Skeletal muscle tissue (tissue), 4 donors: Measurements from ENCODE around the gene MYO9B. TPM values are rescaled to one million over a fixed set of nuclear protein-coding genes. Genes with fewer than 3 reads are reported as not detected.

Experiments
- H3K27ac ChIP-seq: one replicate; pipeline ENCODE4 v1.7.0; 2013; ENCODE audit warnings: mild to moderate bottlenecking, low read depth, low read length, inconsistent platforms
- H3K27me3 ChIP-seq, 3 donors: one replicate each; pipeline ENCODE4 v1.7.0; 2013; ENCODE audit warnings: low read length in 3 of 3; ENCODE audit not compliant: control insufficient read depth in 3 of 3, insufficient read depth in 3 of 3
- H3K36me3 ChIP-seq, 3 donors: one replicate each; pipeline ENCODE4 v1.7.0; 2013; ENCODE audit warnings: low read length in 3 of 3; ENCODE audit not compliant: control insufficient read depth in 3 of 3, insufficient read depth in 3 of 3
- H3K4me1 ChIP-seq, 3 donors: one replicate each; pipeline ENCODE4 v1.7.0; 2013; ENCODE audit warnings: low read length in 3 of 3, mild to moderate bottlenecking in 3 of 3; ENCODE audit not compliant: control insufficient read depth in 3 of 3, insufficient read depth in 3 of 3
- H3K4me3 ChIP-seq, 3 donors: one replicate each; pipeline ENCODE4 v1.7.0; 2013; ENCODE audit warnings: low read length in 3 of 3
- H3K9ac ChIP-seq, 3 donors: one replicate each; pipeline ENCODE4 v1.7.0; 2013; ENCODE audit warnings: low read length in 3 of 3, mild to moderate bottlenecking in 3 of 3, moderate library complexity in 2 of 3, low read depth in 1 of 3
- H3K9me3 ChIP-seq, 3 donors: one replicate each; pipeline ENCODE4 v1.7.0; 2013; ENCODE audit warnings: low read length in 3 of 3; ENCODE audit not compliant: control insufficient read depth in 3 of 3
- total RNA-seq: library from RNA; depleted of rRNA; stranded (reverse); fragments of >200 nt; gene quantifications from one replicate; pipeline ENCODE4 v1.2.3, GENCODE V29; 2014
- donor health status: Osteomylitis.

Gene MYO9B
- total RNA-seq, 1 donor from 2014 or later, result 12.5 TPM

DNA sequence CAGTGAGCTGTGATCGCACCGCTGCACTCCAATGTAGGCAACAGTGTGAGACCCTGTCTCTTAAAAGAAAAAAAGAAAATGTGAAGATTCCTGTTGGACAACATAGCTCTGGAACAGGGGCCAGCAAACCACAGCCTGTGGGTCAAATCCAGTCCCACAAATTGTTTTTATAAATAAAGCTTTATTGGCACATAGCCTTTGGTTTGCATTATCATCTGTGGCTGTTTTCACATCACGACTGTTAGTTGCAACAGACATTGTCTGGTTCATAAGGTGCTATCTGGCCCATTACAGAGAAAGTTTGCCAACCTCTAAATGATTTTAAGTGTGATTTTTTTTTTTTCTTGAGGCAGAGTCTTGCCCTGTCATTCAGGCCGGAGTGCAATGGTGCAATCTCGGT, 90.1 kb downstream of the MYO9B start:
- H3K4me3 ChIP-seq, result no peak overlapping the region
- no peaks in the 10 kb centered on the region for H3K27me3 ChIP-seq
- H3K4me1 ChIP-seq, result no peaks in the 10 kb centered on the region
- no peaks in the 10 kb centered on the region for H3K9me3 ChIP-seq
- no peak overlapping the region for H3K9ac ChIP-seq
- H3K36me3 ChIP-seq, result peaks cover 20 to 49% (median 36%) of the 10 kb centered on the region in 3 donors
- no peak overlapping the region for H3K27ac ChIP-seq

- Histone ChIP-seq H3K27me3 (no peaks in the 10 kb centered on the region), H3K4me3 (no peak overlapping the region), H3K4me1 (no peaks in the 10 kb centered on the region), H3K9me3 (no peaks in the 10 kb centered on the region), H3K27ac (no peak overlapping the region), H3K9ac (no peak overlapping the region), H3K36me3 (peaks cover 24 to 46% (median 28%) of the 10 kb centered on the region in 3 donors)
These were observed 95.1 kb downstream of the MYO9B start for GRCh38 chr19:17170538-17171297.

DNA sequence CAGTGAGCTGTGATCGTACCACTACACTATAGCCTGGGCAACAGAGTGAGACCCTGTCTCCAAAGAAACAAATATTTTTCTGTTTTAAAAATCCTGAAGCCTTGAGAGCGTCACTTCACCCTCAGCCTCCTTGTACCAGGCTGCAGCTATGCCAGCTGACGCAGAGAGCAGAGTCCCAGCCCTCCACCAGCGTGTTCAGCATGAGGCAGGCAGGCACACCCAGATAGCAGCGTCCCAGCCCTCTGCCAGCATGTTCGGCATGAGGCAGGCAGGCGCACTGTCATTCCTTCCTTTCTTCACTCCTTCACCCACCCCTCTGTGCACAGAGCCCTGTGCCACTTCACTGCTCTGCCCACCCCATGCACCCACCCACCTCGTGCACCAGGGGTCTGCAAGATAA, 96.3 kb downstream of the MYO9B start:
- no peak overlapping the region for H3K27ac ChIP-seq
- H3K36me3 ChIP-seq, result peaks cover 24 to 43% (median 27%) of the 10 kb centered on the region in 3 donors
- no peaks in the 10 kb centered on the region for H3K4me1 ChIP-seq
- no peaks in the 10 kb centered on the region for H3K27me3 ChIP-seq
- H3K9me3 ChIP-seq, result no peaks in the 10 kb centered on the region
- H3K4me3 ChIP-seq, result no peak overlapping the region
- no peak overlapping the region for H3K9ac ChIP-seq

GRCh38 chr19:17172624-17173345, 97.2 kb downstream of the MYO9B start:
- no peaks in the 10 kb centered on the region for H3K4me1 ChIP-seq
- H3K27ac ChIP-seq, result no peak overlapping the region
- H3K27me3 ChIP-seq, result no peaks in the 10 kb centered on the region
- H3K9me3 ChIP-seq, result no peaks in the 10 kb centered on the region
- H3K4me3 ChIP-seq, result no peak overlapping the region
- H3K9ac ChIP-seq, result no peak overlapping the region
- peaks cover 24 to 42% (median 27%) of the 10 kb centered on the region in 3 donors for H3K36me3 ChIP-seq

DNA sequence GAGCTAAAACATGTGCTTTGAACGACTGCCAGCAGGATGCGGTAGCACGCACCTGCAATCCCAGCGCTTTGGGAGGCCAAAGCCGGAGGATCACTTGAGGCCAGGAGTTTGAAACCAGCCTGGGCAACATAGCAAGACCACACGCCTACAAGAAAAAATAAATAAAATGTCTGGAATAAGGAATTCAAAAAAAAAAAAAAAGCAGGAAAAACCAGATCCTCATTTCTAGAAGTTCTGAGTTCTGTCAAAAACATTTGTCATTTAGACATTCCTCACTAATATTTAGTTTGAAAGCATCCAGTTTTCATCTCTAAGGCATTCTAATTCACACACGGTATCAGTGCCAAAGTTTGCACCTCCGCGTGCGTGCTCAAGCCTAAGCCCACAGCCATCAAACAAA, 102.7 kb downstream of the MYO9B start:
- H3K9me3 ChIP-seq, result no peaks in the 10 kb centered on the region
- no peaks in the 10 kb centered on the region for H3K4me1 ChIP-seq
- H3K36me3 ChIP-seq, result peaks cover 8 to 11% (median 8%) of the 10 kb centered on the region in 3 donors
- H3K27ac ChIP-seq, result no peak overlapping the region
- H3K27me3 ChIP-seq, result no peaks in the 10 kb centered on the region
- no peak overlapping the region for H3K4me3 ChIP-seq
- no peak overlapping the region for H3K9ac ChIP-seq

DNA sequence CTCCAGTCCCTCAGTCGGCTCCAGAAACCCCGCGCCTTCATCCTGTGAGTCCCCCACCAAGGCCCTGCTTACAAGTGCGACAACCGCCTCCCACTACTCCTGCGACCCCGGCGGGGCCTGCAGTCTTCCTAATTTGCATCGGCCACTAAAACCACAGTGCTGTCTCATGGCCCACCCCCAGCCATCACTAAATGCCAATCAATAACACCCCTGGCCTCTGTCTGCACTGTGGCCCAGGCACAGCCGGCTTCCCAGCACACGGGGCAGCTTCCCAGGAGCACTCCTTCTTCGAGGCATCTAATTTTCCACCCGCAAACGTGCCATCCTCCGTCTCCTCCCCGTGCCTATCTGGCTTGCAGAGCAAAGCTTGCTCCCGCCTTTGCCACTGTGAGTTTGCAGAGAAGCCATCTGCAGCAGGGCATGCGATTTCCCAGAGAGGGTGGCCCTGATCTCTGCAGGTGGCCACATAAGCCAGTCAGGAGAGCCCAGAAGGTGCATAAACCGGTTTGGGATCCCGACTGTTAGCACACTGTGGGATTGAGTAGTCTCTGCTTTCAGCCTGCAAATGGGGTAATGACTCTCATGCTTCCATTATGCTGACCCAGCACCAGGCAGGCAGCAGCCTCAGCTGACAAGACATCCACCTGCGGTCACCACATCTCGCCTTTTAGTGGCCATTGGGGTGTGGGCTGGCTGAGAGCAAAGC, 105.6 kb downstream of the MYO9B start:
- peaks cover 8 to 13% (median 10%) of the 10 kb centered on the region in 3 donors for H3K36me3 ChIP-seq
- no peaks in the 10 kb centered on the region for H3K9me3 ChIP-seq
- H3K27me3 ChIP-seq, result no peaks in the 10 kb centered on the region
- H3K4me3 ChIP-seq, result no peak overlapping the region
- H3K9ac ChIP-seq, result no peak overlapping the region
- H3K4me1 ChIP-seq, result no peaks in the 10 kb centered on the region
- H3K27ac ChIP-seq, result no peak overlapping the region

DNA sequence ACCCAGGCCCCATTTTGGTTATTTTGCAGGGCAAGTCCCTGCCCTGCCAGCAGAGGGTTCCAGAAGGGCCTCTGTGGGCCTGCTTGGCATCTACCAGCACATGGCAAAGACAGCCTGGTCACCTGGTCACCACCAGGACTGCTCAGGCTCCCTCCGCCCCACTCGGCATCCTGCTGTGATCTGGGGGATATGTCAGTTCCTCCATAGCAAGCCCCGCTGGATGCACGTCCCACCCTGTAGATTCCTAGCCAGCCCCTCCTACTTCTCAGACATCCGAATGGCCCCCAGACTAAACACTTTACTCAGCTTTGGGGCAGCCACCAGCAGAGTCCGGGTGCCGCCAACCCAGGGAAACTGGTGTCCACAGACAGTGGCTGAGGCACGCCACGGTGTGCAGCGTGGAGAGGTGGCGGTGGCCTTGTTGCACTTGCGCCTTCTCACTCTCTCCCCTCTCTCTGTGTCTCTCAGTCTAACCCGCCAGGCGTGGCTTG, 107.7 kb downstream of the MYO9B start:
- H3K27me3 ChIP-seq, result no peaks in the 10 kb centered on the region
- no peak overlapping the region for H3K9ac ChIP-seq
- H3K4me1 ChIP-seq, result no peaks in the 10 kb centered on the region
- H3K9me3 ChIP-seq, result no peaks in the 10 kb centered on the region
- H3K36me3 ChIP-seq, result peaks cover 8 to 17% (median 17%) of the 10 kb centered on the region in 3 donors
- H3K27ac ChIP-seq, result no peak overlapping the region
- H3K4me3 ChIP-seq, result no peak overlapping the region

DNA sequence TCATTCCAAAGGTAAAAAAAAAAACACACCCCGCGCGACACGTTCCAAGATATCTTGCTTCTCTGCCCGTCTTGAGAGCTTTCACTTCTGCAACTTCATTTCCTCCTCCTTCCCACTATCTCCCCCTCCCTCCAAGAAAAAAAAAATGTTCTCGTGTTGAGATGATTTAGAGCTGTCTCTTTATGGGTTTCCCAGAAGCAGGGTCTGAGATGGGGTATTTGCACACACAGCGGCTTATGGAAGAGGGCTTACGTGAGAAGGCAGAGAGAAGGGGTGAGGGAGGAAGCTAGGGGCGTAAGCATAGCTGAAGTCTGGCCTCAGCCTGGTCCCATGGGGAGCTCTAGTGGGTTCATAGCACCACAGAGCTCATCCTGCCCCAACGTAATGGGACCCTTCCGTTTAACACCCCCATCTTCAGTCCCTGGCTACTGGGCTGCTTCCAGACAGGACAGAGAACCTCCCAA, 108.3 kb downstream of the MYO9B start:
- Histone ChIP-seq H3K9ac (no peak overlapping the region), H3K27ac (no peak overlapping the region), H3K36me3 (peaks cover 8 to 17% (median 17%) of the 10 kb centered on the region in 3 donors), H3K4me3 (no peak overlapping the region), H3K4me1 (no peaks in the 10 kb centered on the region), H3K27me3 (no peaks in the 10 kb centered on the region), H3K9me3 (no peaks in the 10 kb centered on the region)

DNA sequence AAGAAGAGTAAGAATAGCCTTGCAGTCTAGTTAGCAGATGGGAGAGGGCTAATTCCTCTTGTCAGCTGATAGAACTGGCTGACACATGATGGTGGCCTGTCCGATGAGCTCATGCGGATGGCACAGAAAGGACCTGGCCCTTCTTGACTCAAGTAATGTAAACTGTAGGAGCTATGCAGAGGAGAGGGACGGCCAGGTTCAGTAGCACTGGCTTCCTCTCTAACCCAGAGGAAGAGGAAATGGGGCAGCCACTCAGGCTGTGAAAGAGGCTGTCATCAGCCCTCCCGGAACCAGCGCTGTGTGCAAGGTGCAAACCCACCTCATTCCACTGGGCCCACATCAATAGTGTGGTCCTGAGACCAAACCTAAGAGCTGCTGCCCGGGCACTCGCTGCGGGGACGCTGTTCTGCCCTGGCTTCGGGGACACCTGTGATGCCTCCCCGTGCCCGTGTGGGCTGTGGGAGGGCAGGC, 108.8 kb downstream of the MYO9B start:
- H3K27ac ChIP-seq, result no peak overlapping the region
- no peaks in the 10 kb centered on the region for H3K27me3 ChIP-seq
- no peak overlapping the region for H3K9ac ChIP-seq
- H3K4me3 ChIP-seq, result no peak overlapping the region
- no peaks in the 10 kb centered on the region for H3K9me3 ChIP-seq
- H3K4me1 ChIP-seq, result no peaks in the 10 kb centered on the region
- H3K36me3 ChIP-seq, result peaks cover 8 to 22% (median 21%) of the 10 kb centered on the region in 3 donors
